ENCODE results near the gene AHCYL1. TPM values are rescaled to one million over a fixed set of nuclear protein-coding genes. Genes with fewer than 3 reads are reported as not detected.

The AHCYL1 gene
- total and polyA plus RNA-seq, 12 donors, result 21.9 to 58.9 (median 47.4) TPM

GRCh38 chr1:110032327-110032726 is 47.8 kb downstream of the AHCYL1 start:
- WGBS, 2 donors, result 92 to 94% methylated on average over 2 of the region's 2 CpGs
- H3K4me1 ChIP-seq, result peaks cover 0 to 40% (median 21%) of the 10 kb centered on the region in 9 donors
- no peak overlapping the region for H3K4me3 ChIP-seq
- no peaks in the 10 kb centered on the region for H3K9me3 ChIP-seq
- H3K27me3 ChIP-seq, result no peaks in the 10 kb centered on the region
- ATAC-seq (no peak), DNase-seq (no peak)
- no peak overlapping the region for H3K27ac ChIP-seq
- H3K36me3 ChIP-seq, result peaks cover 0 to 8% (median 0%) of the 10 kb centered on the region in 9 donors
- intact Hi-C loops (cut with DNase I), result loop anchor here in 1 of 10 donors (5.0 kb wide), 1 partner anchor 75 kb away; no protein-coding TSS in a partner anchor
- TF ChIP-seq CTCF (IDR thresholded peaks at IDR 0.05), result no peak

- intact Hi-C loops (cut with DNase I), result loop anchor here in 1 of 10 donors (5.0 kb wide), 1 partner anchor 74 kb away; no protein-coding TSS in a partner anchor
- no peak for ATAC-seq
Measured at GRCh38 chr1:110033421-110033820, 48.9 kb downstream of the AHCYL1 start.

GRCh38 chr1:110034040-110034450 is 49.5 kb downstream of the AHCYL1 start:
- DNase-seq (no peak), ATAC-seq (peak in 1 of 8 donors; percentile 3)
- no peaks in the 10 kb centered on the region for H3K27me3 ChIP-seq
- WGBS, 2 donors, result 57 to 67% methylated on average over 4 of the region's 4 CpGs
- intact Hi-C loops (cut with DNase I), result loop anchor here in 1 of 10 donors (5.0 kb wide), 1 partner anchor 73 kb away; no protein-coding TSS in a partner anchor
- peaks cover 0 to 25% (median 10%) of the 10 kb centered on the region in 9 donors for H3K36me3 ChIP-seq
- H3K27ac ChIP-seq, result peak overlapping the region in 9 of 10 donors; percentile 8 to 98 (median 94)
- H3K9me3 ChIP-seq, result no peaks in the 10 kb centered on the region
- H3K4me3 ChIP-seq, result peak overlapping the region; percentile 88 to 100 (median 96)
- TF ChIP-seq CTCF (IDR thresholded peaks at IDR 0.05), result no peak
- H3K4me1 ChIP-seq, result peaks cover 0 to 40% (median 21%) of the 10 kb centered on the region in 9 donors

More at GRCh38 chr1:110033421-110033820, 48.9 kb downstream of the AHCYL1 start:
- peak overlapping the region in 1 of 10 donors; percentile 96 for H3K27ac ChIP-seq
- H3K36me3 ChIP-seq, result peaks cover 0 to 19% (median 4%) of the 10 kb centered on the region in 9 donors
- DNase-seq, result no peak
- TF ChIP-seq CTCF (IDR thresholded peaks at IDR 0.05), result no peak
- no peaks in the 10 kb centered on the region for H3K9me3 ChIP-seq
- H3K27me3 ChIP-seq, result no peaks in the 10 kb centered on the region
- H3K4me3 ChIP-seq, result no peak overlapping the region
- H3K4me1 ChIP-seq, result peaks cover 0 to 40% (median 21%) of the 10 kb centered on the region in 9 donors
- WGBS, 2 donors, result 86% methylated on average over 5 of the region's 5 CpGs

GRCh38 chr1:110034451-110035235 is 50.1 kb downstream of the AHCYL1 start, which contains the start of gene STRIP1:
STRIP1 (plus strand) TSS chr1:110034624; CDS start chr1:110034638, 14 bp downstream.
- Histone ChIP-seq H3K27ac (peak within 1 kb of the TSS; percentile 83 to 98 (median 94)), H3K9me3 (no peaks in the 10 kb centered on the region), H3K4me3 (peak within 1 kb of the TSS; percentile 88 to 100 (median 96)), H3K4me1 (peaks cover 0 to 40% (median 21%) of the 10 kb centered on the region in 9 donors), H3K27me3 (no peaks in the 10 kb centered on the region), H3K36me3 (peaks cover 0 to 31% (median 16%) of the 10 kb centered on the region in 9 donors)
- intact Hi-C loops (cut with DNase I), result loop anchor here in 2 of 10 donors (5.0 kb wide), 2 partner anchors 73 to 373 kb away; partner anchors contain the start of gene LAMTOR5 (in 1 of the 2)
- 0 to 1% methylated on average over 62 to 66 of the region's 66 CpGs for WGBS, 2 donors
- no peak for TF ChIP-seq CTCF (IDR thresholded peaks at IDR 0.05)
- DNase-seq, result peak; percentile 91 to 95
- peak; percentile 96 to 98 (median 97) for ATAC-seq

Data from heart right ventricle (tissue), 16 donors.